Measurements from ENCODE around the gene CDK6. TPM values are rescaled to one million over a fixed set of nuclear protein-coding genes. Genes with fewer than 3 reads are reported as not detected.
A peak's percentile ranks its signal among the peaks of the same experiment; 100 is the strongest.

The CDK6 gene
- total and polyA plus RNA-seq, 9 of the 15 experiments (the other 6 are each of a cell fraction or from before 2014, with no cell fraction given) = 7.6 to 109 (median 44.4) TPM

- Histone ChIP-seq H3K4me1 (replicated peaks in 1 of 2; ENCODE audit: control insufficient read depth in 2 of 2, insufficient read depth in 2 of 2, low read length in 2 of 2) (peaks cover 0 to 6% of the 10 kb centered on the region in 2 experiments; a peak in 2 of 5 replicates), H3K9ac (ENCODE audit: insufficient read depth in 1 of 2, low read depth in 2 of 2, low read length in 2 of 2) (no peak overlapping the region), H3K9me3 (replicated peaks; ENCODE audit: control insufficient read depth, insufficient read depth, low read depth, low read length) (no peaks in the 10 kb centered on the region), H3K27ac (ENCODE audit: extremely low read depth, low read depth, low read length) (no peak overlapping the region), H3K27me3 (ENCODE audit: control insufficient read depth in 2 of 2, insufficient read depth in 2 of 2, low read length in 2 of 2) (no peaks in the 10 kb centered on the region), H2AFZ (ENCODE audit: low read depth, low read length) (no peak overlapping the region), H3K4me2 (ENCODE audit: insufficient read depth, low read length) (no peak overlapping the region), H3K36me3 (ENCODE audit: control insufficient read depth, insufficient read depth, low read length) (peaks cover 40% of the 10 kb centered on the region), H3K4me3 (no peak overlapping the region), H3K9me1 (ENCODE audit: control insufficient read depth, insufficient read depth, low read length) (no peaks in the 10 kb centered on the region), H3K79me2 (ENCODE audit: control insufficient read depth, insufficient read depth, low read length) (peaks cover 42% of the 10 kb centered on the region; the same call in 2 of the 3 replicates), H4K20me1 (replicated peaks; ENCODE audit: control insufficient read depth, insufficient read depth, low read length) (no peaks in the 10 kb centered on the region)
- BruUV-seq (replicated peaks) = no TSS peak
- no peak for DNase-seq (ENCODE audit: extremely low read depth in 1 of 4, low spot score in 3 of 4)
- CTCF ChIA-PET (ENCODE audit: low intra/inter-chr PET ratio) = no interaction called here
- no peak for TF ChIP-seq WHSC1 (IDR thresholded peaks at IDR 0.05; ENCODE audit: low read length)
- TF ChIP-seq, protein P1, sequence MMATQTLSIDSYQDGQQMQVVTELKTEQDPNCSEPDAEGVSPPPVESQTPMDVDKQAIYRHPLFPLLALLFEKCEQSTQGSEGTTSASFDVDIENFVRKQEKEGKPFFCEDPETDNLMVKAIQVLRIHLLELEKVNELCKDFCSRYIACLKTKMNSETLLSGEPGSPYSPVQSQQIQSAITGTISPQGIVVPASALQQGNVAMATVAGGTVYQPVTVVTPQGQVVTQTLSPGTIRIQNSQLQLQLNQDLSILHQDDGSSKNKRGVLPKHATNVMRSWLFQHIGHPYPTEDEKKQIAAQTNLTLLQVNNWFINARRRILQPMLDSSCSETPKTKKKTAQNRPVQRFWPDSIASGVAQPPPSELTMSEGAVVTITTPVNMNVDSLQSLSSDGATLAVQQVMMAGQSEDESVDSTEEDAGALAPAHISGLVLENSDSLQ (IDR thresholded peaks at IDR 0.05) = peak; percentile 49
- WGBS (ENCODE audit: insufficient coverage, low coverage, missing lambda C conversion rate) = 20% methylated on average over 1 of the region's 1 CpG
- no peak for ATAC-seq
- in situ Hi-C loops (cut with MboI) = no loop called here
- intact Hi-C loops (cut with micrococcal nuclease) = no loop called here
- FAIRE-seq = no peak
- POLR2A ChIA-PET = no interaction called here
Observed at GRCh38 chr7:92727755-92728154, 108.6 kb downstream of the CDK6 start.

- no TSS peak for BruUV-seq (replicated peaks)
- Histone ChIP-seq H4K20me1 (replicated peaks; ENCODE audit: control insufficient read depth, insufficient read depth, low read length) (no peaks in the 10 kb centered on the region), H3K36me3 (ENCODE audit: control insufficient read depth, insufficient read depth, low read length) (peaks cover 48% of the 10 kb centered on the region), H3K9ac (ENCODE audit: insufficient read depth in 1 of 2, low read depth in 2 of 2, low read length in 2 of 2) (no peak overlapping the region), H3K27me3 (ENCODE audit: control insufficient read depth in 2 of 2, insufficient read depth in 2 of 2, low read length in 2 of 2) (no peaks in the 10 kb centered on the region), H3K9me3 (replicated peaks; ENCODE audit: control insufficient read depth, insufficient read depth, low read depth, low read length) (no peaks in the 10 kb centered on the region), H3K27ac (ENCODE audit: extremely low read depth, low read depth, low read length) (no peak overlapping the region), H2AFZ (ENCODE audit: low read depth, low read length) (no peak overlapping the region), H3K4me2 (ENCODE audit: insufficient read depth, low read length) (no peak overlapping the region), H3K9me1 (ENCODE audit: control insufficient read depth, insufficient read depth, low read length) (no peaks in the 10 kb centered on the region), H3K4me3 (no peak overlapping the region), H3K79me2 (ENCODE audit: control insufficient read depth, insufficient read depth, low read length) (peaks cover 22% of the 10 kb centered on the region; the same call in 2 of the 3 replicates), H3K4me1 (replicated peaks in 1 of 2; ENCODE audit: control insufficient read depth in 2 of 2, insufficient read depth in 2 of 2, low read length in 2 of 2) (no peaks in the 10 kb centered on the region)
- DNase-seq (ENCODE audit: extremely low read depth in 1 of 4, low spot score in 3 of 4) = no peak
- ChIA-PET CTCF (ENCODE audit: low intra/inter-chr PET ratio) (no interaction called here), POLR2A (no interaction called here)
- no peak for ATAC-seq
- 97% methylated on average over 14 of the region's 14 CpGs for WGBS (ENCODE audit: insufficient coverage, low coverage, missing lambda C conversion rate)
- intact Hi-C loops (cut with micrococcal nuclease) (no loop called here), in situ Hi-C loops (cut with MboI) (no loop called here)
- no peak for FAIRE-seq
- no peak for TF ChIP-seq STAT5B (CRISPR knock-in tag; IDR thresholded peaks at IDR 0.05)
- TF ChIP-seq, protein P2, sequence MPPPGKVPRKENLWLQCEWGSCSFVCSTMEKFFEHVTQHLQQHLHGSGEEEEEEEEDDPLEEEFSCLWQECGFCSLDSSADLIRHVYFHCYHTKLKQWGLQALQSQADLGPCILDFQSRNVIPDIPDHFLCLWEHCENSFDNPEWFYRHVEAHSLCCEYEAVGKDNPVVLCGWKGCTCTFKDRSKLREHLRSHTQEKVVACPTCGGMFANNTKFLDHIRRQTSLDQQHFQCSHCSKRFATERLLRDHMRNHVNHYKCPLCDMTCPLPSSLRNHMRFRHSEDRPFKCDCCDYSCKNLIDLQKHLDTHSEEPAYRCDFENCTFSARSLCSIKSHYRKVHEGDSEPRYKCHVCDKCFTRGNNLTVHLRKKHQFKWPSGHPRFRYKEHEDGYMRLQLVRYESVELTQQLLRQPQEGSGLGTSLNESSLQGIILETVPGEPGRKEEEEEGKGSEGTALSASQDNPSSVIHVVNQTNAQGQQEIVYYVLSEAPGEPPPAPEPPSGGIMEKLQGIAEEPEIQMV (tag; conservative IDR thresholded peaks at IDR 0.05; ENCODE audit: low read depth) = no peak
- no peak for TF ChIP-seq SP1 (CRISPR knock-in tag; IDR thresholded peaks at IDR 0.05)
- TF ChIP-seq SNIP1 (IDR thresholded peaks at IDR 0.05; ENCODE audit: low read depth) = no peak
- TF ChIP-seq, protein P3, sequence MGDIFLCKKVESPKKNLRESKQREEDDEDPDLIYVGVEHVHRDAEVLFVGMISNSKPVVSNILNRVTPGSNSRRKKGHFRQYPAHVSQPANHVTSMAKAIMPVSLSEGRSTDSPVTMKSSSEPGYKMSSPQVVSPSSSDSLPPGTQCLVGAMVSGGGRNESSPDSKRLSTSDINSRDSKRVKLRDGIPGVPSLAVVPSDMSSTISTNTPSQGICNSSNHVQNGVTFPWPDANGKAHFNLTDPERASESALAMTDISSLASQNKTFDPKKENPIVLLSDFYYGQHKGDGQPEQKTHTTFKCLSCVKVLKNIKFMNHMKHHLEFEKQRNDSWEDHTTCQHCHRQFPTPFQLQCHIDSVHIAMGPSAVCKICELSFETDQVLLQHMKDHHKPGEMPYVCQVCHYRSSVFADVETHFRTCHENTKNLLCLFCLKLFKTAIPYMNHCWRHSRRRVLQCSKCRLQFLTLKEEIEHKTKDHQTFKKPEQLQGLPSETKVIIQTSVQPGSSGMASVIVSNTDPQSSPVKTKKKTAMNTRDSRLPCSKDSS (IDR thresholded peaks at IDR 0.05; ENCODE audit: low read depth, partially characterized antibody) = no peak
- no peak for TF ChIP-seq ZNF263 (CRISPR knock-in tag; IDR thresholded peaks at IDR 0.05; ENCODE audit: borderline replicate concordance)
- TF ChIP-seq HBP1 (CRISPR knock-in tag; IDR thresholded peaks at IDR 0.05) = no peak
Observed at GRCh38 chr7:92725161-92725925, 111.0 kb downstream of the CDK6 start.

All from K562 (cell line).